Dermis microvascular lymphatic vessel endothelial cell (primary cell): ENCODE results near the gene TEC. TPM values are rescaled to one million over a fixed set of nuclear protein-coding genes. Genes with fewer than 3 reads are reported as not detected.

Source experiments
- DNase-seq, 2 donors: peaks; one replicate each; pipeline versions ENCODE4 v3.0.0 to v3.0.0-alpha.2; 2010; ENCODE audit warnings: low read depth in 2 of 2
- total RNA-seq: library from RNA; depleted of rRNA; stranded (reverse); fragments of >200 nt; gene quantifications from 2 replicates; pipeline ENCODE4 v1.2.1, GENCODE V29; 2014

Gene TEC
- total RNA-seq, 1 donor from 2014 or later: 0.51 TPM

GRCh38 chr4:48127231-48127630 is 142.4 kb downstream of the TEC start:
- DNase-seq: no peak

GRCh38 chr4:48126621-48127020 is 143.0 kb downstream of the TEC start:
- no peak for DNase-seq

- DNase-seq: no peak
Observed at GRCh38 chr4:48124870-48125269, 144.8 kb downstream of the TEC start.

- no peak for DNase-seq
Observed at GRCh38 chr4:48122756-48123155, 146.9 kb downstream of the TEC start.

- DNase-seq: no peak
Observed at GRCh38 chr4:48121180-48121579, 148.5 kb downstream of the TEC start.

GRCh38 chr4:48120132-48120531 is 149.5 kb downstream of the TEC start:
- no peak for DNase-seq

- DNase-seq: no peak
Observed at GRCh38 chr4:48119646-48120045, 150.0 kb downstream of the TEC start.

GRCh38 chr4:48118081-48118480 is 151.6 kb downstream of the TEC start:
- peak in 1 of 2 donors; percentile 37 for DNase-seq

GRCh38 chr4:48116582-48116981 is 153.1 kb downstream of the TEC start:
- DNase-seq: no peak

- no peak for DNase-seq
Observed at GRCh38 chr4:48114412-48114811, 155.2 kb downstream of the TEC start.

- DNase-seq: no peak
Observed at GRCh38 chr4:48112017-48112667, 157.5 kb downstream of the TEC start.

- no peak for DNase-seq
Observed at GRCh38 chr4:48110452-48110978, 159.1 kb downstream of the TEC start.

- peak; percentile 11 to 55 for DNase-seq
Observed at GRCh38 chr4:48109413-48110263, 160.0 kb downstream of the TEC start.

GRCh38 chr4:48108309-48109073 is 161.1 kb downstream of the TEC start:
- no peak for DNase-seq

GRCh38 chr4:48105230-48105629 is 164.4 kb downstream of the TEC start:
- no peak for DNase-seq

GRCh38 chr4:48103483-48104139 is 166.0 kb downstream of the TEC start:
- no peak for DNase-seq

- no peak for DNase-seq
Observed at GRCh38 chr4:48102303-48102702, 167.3 kb downstream of the TEC start.

- no peak for DNase-seq
Observed at GRCh38 chr4:48100256-48100655, 169.4 kb downstream of the TEC start.

- DNase-seq: no peak
Observed at GRCh38 chr4:48095441-48095840, 174.2 kb downstream of the TEC start.

GRCh38 chr4:48093991-48094416 is 175.6 kb downstream of the TEC start:
- peak in 1 of 2 donors; percentile 79 for DNase-seq

- no peak for DNase-seq
Observed at GRCh38 chr4:48090621-48091020, 179.0 kb downstream of the TEC start.
